ENCODE results near the gene C18orf63.

The C18orf63 gene

DNA sequence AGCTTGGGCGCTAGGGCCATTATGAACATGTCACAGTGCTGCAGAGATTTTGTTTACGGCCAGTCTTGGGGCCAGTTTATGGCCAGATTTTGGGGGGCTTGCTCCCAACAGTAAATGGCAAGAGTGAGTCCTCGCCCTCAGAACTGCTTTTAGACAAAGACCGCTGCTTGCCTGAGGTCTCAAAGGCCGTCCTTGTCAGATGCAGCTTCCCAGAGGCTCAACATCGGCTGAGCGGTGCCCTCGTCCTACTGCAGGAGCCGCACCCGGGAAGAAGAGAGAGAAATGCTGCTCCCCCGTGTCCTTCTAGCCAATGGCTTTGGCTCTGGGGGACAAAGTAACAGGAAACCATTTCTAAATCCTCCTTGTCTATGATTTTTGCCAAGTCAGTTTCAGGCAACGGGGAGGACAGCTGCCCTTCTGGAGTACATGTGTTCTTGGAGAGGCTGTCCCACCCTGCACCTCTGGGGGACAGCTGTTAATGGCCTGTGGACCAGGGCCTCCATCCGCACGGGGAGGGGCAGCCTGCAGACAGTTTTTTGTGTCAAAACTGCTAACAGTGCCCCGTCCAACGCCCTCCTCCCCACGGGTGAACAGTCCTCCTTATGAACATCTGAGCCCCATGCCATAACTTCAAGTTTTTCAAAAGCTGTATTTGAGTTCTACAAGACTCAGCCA lies 66.1 kb downstream of the C18orf63 start:
- no peak for DNase-seq

DNA sequence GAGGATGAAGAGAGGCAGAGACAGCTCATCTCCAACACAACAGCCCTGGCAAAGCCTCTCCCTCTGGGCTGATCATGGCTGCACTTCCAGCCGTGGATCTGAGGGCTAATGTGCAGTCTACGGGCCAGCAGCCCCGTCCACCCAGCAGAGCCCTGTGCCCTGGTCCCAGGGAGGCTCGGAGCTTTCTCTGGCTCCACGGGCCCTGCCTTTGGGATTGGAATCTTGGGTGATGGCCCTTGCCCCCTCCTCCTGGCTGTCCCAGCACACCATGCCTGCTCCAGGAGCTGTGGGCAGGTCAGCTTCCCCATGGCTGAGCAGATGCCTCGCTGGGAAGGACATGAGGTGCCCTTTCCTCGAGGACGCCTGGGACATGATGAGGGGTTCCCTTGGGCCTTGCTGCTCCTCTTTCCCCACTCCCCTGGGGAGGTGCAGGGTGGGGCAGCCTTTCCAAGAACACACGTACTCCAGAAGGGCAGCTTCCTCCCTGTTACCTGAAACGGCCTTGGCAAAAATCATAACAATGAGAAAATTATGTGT lies 66.9 kb downstream of the C18orf63 start:
- DNase-seq = no peak

DNA sequence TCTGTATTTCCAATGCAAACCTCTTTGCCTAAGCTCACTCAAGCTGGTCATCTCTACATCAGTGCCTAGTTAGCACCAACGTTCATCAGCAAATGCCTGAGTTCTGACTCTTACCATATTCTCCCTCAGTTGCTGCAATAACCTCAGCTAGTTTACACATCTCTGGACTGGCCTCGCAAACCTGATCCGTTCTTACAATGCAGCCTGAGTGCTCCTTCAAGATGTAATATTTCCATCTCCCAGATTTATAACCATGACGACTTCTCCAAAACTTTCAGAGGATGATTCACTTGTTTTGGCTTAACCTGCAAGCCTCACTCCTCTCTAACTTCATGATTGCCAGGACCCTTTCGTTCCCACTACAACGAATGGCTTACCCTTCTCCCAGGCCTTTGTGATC lies 71.7 kb downstream of the C18orf63 start:
- DNase-seq = no peak

DNA sequence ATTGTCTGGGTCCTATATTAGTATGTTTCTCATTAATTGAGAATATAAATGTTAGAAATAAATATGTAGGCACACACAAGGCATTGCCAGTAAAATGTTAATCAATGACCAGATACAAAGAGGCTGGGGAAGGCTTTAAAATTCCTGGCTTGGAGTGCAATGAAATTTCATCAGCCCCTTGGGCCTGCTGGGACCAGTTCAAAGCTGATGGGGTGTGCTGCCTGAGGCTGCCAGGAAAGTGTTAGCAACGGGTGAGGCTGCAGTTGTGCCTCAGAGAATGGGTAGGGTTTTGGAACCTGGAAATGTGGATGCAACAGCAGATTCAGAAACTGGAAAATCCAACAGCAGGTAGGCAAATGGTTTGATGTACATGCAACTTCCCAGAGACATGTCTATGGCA lies 72.6 kb downstream of the C18orf63 start:
- DNase-seq = no peak

DNA sequence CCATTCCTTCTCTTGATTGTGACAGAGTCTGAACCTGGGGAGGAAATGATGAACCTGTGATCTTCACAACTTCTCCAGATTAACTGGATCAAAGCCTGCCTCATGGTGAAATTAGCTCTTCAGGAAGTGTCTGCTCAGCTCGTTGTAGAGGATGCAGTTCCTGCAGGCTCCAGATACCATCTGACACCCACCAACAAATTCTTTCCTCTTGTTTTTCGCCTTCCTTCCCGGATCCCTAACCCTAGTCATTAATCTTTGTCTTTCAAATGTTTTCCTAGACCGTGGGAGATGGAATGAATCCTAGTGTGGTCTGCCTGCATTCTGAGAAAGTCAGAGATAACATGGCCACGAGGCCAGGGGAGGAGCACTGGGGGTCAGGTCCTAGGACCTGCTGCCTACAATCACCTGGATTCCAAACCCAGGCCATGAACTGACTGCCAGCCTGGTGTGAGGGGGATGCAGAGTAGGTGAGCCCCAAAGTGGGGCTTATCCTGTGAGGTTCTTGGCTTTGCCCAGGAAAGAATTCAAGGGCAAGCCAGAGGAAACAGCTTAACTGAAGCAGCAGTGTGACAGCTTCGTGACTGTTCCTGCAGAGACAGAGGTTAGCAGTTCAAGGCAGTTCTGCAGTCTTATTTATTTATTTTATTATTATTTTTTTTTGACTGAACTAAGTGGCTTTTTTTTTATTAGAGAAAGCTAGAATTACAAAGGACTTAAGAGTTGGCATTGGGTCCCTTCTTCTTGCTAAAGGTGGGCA lies 73.7 kb downstream of the C18orf63 start:
- DNase-seq = no peak

GRCh38 chr18:74389991-74390390 lies 74.4 kb downstream of the C18orf63 start:
- no peak for DNase-seq

DNA sequence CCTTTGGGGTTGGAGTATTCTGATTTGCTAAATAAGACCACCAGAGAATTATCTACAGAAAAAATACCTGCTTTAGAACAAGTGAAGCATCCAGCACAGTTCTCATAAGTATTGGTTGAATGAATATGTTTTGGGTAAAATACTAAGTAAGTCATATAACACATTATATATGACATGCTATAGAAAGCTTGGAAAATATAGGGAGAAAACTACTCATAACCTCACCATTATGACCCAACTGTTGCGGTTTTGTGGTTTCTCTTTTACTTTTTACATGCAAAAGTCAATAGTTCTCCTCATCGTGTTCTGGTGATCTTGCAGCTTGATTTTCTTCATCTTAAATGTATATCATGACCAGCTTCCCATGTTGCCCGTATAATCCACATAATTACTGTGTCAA lies 75.3 kb downstream of the C18orf63 start:
- DNase-seq = no peak

DNA sequence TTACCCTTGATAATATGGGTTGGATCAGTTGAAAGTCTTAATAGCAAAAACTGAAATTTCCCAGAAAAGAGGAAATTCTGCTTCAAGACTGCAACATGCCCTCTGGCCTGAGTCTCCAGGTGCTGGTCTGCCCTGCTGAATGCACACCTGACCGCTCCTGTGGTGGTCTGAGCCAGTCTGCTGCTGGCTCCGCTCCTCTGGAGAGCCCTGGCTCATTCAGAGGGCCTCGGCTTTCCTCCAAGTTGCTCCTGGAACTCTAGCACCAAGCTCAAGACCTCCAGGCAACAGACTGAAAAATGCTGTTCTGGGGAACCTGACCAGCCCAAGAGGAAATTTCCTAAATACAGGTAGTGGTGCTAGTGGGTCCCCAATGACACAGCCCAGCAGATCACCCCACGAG lies 76.7 kb downstream of the C18orf63 start:
- DNase-seq = no peak

DNA sequence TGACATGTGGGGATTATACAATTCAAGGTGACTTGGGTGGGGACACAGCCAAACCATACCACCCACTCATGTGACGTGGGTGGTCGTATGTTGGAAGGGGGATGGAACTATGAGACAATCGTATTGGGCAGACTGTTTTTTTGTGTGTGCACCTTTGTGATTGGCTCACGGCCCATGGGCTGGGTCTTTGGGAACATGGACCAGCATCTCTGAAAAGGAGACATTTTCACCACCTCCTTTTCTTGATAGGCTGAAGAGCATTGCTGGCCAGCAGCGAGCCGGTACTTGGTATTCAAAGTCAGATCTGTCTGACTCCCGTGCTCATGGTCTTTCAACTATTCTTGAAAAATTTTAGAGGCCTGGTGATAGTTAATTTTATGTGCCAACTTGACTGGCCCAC lies 79.4 kb downstream of the C18orf63 start:
- no peak for DNase-seq

DNA sequence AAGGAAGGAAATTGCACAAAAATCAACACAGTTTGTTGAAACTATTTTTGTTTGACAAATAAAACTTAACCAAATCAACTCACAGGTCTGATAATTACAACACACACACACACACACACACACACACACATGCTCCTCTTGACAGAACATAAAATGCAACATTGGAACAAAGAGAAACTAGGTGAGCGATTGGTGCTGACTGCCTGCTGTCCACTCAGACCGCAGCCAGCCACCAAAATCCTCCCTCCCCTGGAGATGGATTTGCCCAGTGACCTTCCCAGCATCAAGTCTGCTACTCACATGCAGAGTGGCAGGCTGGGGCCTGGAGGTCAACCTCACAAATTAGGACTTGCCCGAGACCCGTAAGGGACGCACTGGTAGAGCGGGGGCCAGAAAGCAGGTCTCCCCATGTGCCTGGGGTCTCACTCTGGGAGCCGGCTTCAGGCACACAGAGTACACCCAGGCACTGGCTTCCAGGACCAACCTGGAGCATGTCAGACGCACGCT lies 80.1 kb downstream of the C18orf63 start:
- DNase-seq = no peak

GRCh38 chr18:74396171-74397169 lies 80.8 kb downstream of the C18orf63 start:
- DNase-seq = no peak

DNA sequence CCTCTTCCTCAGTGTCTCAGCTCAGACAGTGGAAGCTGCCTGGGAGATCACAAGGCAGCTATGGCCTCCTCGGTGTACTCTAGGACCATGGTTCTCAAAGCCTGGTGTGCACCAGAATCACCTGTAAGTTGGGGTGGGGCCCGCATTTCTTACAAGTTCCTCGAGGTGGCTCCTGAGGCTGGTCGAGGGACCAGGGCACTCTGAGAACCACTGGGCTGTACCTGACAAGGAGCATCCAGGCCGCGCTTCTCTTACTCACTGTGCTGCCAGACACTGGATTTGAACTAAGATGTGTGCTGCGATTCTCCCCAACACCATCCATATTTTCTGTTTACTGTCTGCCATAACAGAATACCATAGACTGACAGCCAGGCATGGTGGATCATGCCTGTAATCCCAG lies 81.9 kb downstream of the C18orf63 start:
- DNase-seq = no peak

DNA sequence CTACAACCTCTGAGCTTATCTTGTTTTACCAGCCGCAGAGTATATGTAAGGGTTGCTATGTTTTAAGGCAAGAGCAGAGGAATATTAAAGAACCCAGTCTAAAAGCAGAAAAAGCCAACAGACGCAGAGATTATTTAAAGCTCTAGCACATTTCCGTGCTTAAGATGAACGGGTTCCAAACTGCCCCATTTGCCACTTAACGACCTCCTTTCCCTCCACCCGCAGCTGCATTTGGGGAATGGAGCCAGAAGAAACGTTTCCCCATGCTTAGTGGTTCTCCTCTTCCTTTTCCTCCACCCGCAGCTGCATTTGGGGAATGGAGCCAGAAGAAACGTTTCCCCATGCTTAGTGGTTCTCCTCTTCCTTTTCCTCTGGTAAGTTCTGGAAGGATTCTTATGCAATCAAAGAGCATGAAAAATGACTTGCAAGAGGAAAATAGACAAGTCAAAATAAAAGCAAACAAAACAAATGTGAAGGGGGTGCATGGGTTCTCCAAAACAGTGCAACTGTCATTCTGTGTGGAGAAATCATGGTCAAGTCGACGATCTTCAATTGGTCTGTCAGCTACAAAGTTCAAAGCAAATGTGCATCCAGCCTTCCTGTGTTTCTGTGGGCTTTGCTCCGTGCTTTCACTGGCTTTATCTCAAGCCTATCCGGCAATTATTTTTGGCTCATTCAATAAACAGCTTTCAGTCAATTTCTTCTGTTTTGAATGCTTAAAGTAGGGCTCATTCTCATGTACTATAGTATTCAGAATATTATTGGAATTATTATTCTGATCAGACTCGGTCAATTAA lies 83.7 kb downstream of the C18orf63 start:
- DNase-seq = no peak

DNA sequence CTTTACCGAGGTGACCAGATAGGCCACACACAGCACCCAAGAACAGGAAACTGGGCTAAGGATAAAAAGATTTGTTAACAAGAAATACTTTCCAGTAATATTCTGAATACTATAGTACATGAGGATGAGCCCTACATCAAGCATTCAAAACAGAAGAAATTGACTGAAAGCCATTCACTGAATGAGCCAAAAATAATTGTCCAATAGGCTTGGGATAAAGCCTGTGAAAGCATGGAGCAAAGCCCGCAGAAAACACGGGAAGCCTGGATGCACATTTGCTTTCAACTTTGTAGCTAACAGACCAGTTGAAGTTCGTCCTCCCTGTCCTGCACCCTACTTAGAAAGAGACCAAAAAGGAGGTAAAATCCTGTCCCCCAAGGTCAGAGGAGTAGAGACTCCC lies 85.2 kb downstream of the C18orf63 start:
- no peak for DNase-seq

GRCh38 chr18:74402806-74403433 lies 87.3 kb downstream of the C18orf63 start:
- DNase-seq = no peak

- DNase-seq = no peak
These were observed 92.2 kb downstream of the C18orf63 start for GRCh38 chr18:74407888-74408287.
